ENCODE measurements around the gene ADAMTS3.
A peak's percentile ranks its signal among the peaks of the same experiment; 100 is the strongest.

The ADAMTS3 gene

GRCh38 chr4:72568959-72569718 lies at the start of gene ADAMTS3:
ADAMTS3 (minus strand) TSS chr4:72569221; CDS start chr4:72568762, 459 bp downstream.
- DNase-seq: peak; percentile 24

- DNase-seq: no peak
These were observed 44.9 kb upstream of the ADAMTS3 start for GRCh38 chr4:72613959-72614358.

- no peak for DNase-seq
These were observed 37.7 kb upstream of the ADAMTS3 start for GRCh38 chr4:72606751-72607150.

- no peak for DNase-seq
These were observed 35.3 kb upstream of the ADAMTS3 start for GRCh38 chr4:72604324-72604723.

- DNase-seq: no peak
These were observed 33.7 kb upstream of the ADAMTS3 start for GRCh38 chr4:72602396-72603376.

- DNase-seq: no peak
These were observed 22.8 kb upstream of the ADAMTS3 start for GRCh38 chr4:72591547-72592454.

GRCh38 chr4:72587334-72587733 lies 18.3 kb upstream of the ADAMTS3 start:
- DNase-seq: no peak

GRCh38 chr4:72582853-72583252 lies 13.8 kb upstream of the ADAMTS3 start:
- no peak for DNase-seq

- DNase-seq: no peak
These were observed 8.2 kb upstream of the ADAMTS3 start for GRCh38 chr4:72577211-72577610.

- DNase-seq: no peak
These were observed 2.3 kb upstream of the ADAMTS3 start for GRCh38 chr4:72571337-72571736.

- no peak for DNase-seq
These were observed 756 bp upstream of the ADAMTS3 start for GRCh38 chr4:72569719-72570235.

GRCh38 chr4:72567821-72568675 lies 973 bp downstream of the ADAMTS3 start:
- DNase-seq: peak; percentile 34

GRCh38 chr4:72567036-72567435 lies 2.0 kb downstream of the ADAMTS3 start:
- no peak for DNase-seq

- no peak for DNase-seq
These were observed 2.5 kb downstream of the ADAMTS3 start for GRCh38 chr4:72566464-72566972.

- DNase-seq: no peak
These were observed 4.2 kb downstream of the ADAMTS3 start for GRCh38 chr4:72564789-72565188.

GRCh38 chr4:72564184-72564583 lies 4.8 kb downstream of the ADAMTS3 start:
- DNase-seq: no peak

- no peak for DNase-seq
These were observed 10.4 kb downstream of the ADAMTS3 start for GRCh38 chr4:72558655-72559054.

GRCh38 chr4:72557021-72557420 lies 12.0 kb downstream of the ADAMTS3 start:
- no peak for DNase-seq

GRCh38 chr4:72555377-72555831 lies 13.6 kb downstream of the ADAMTS3 start:
- DNase-seq: no peak

- DNase-seq: no peak
These were observed 15.3 kb downstream of the ADAMTS3 start for GRCh38 chr4:72553540-72554337.

Measured in stimulated activated CD8-positive, alpha-beta memory T cell treated with anti-CD3 and anti-CD28 coated beads, Interleukin-4, amount 100 ng/mL, for 48 hours (primary cell).